ENCODE data around the gene CTSO. TPM values are rescaled to one million over a fixed set of nuclear protein-coding genes. Genes with fewer than 3 reads are reported as not detected.

CTSO gene
- total and polyA plus RNA-seq, 2 of the 8 experiments (the other 6 are each of a cell fraction or from before 2014, with no cell fraction given) = 0.39 to 0.41 TPM

DNA sequence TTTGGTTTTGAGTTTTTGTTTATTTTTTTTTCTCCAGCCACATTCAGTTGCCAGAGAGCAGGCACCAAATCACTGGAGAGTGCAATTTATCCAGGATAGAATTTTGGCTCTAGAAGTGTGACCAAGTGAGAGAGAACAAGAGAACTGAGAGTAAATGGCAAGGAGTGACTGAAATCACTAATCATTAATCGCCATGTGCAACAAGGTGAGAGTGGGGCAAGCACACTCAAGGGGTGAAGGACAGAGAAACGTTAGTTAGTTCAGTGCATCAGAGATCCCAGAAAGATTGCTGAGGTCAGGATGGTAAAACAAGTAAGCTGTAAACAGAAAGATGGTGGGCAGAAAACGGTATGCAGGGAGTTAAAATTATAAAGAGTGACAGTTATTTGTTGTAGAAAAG, 69.8 kb downstream of the CTSO start:
- ChIA-PET CTCF (ENCODE audit: partially characterized antibody) (no interaction called here), POLR2A (ENCODE audit: partially characterized antibody) (no interaction called here)
- FAIRE-seq (no peak), DNase-seq (ENCODE audit: low read depth in 1 of 2, low spot score in 2 of 2) (no peak)
- Histone ChIP-seq H3K23ac (ENCODE audit: insufficient read length) (no peak overlapping the region), H3K9me3 (ENCODE audit: insufficient read depth in 2 of 2, low read depth in 1 of 2, low read length in 1 of 2) (peaks cover 0 to 3% of the 10 kb centered on the region in 2 experiments; a peak in 1 of 4 replicates), H3K9ac (replicated peaks in 1 of 4; ENCODE audit: extremely low read depth in 1 of 4, low read depth in 3 of 4, low read length in 3 of 4) (no peak overlapping the region), H4K8ac (ENCODE audit: extremely low read depth, insufficient read depth, low read length) (no peak overlapping the region), H3K56ac (replicated peaks; ENCODE audit: insufficient read length, low read depth, low read length) (no peak overlapping the region), H2BK20ac (ENCODE audit: low read length) (no peak overlapping the region), H3K18ac (ENCODE audit: extremely low read depth, low read length) (no peak overlapping the region), H4K5ac (ENCODE audit: insufficient read length, low read depth, low read length) (no peak overlapping the region), H2BK120ac (replicated peaks; ENCODE audit: low read depth, low read length) (no peak overlapping the region), H2BK15ac (ENCODE audit: low read length) (no peak overlapping the region), H3K4me3 (ENCODE audit: extremely low read depth in 1 of 4, insufficient read depth in 2 of 4, low read depth in 3 of 4, low read length in 4 of 4) (no peak overlapping the region), H4K91ac (replicated peaks; ENCODE audit: insufficient read length, low read length) (no peak overlapping the region), H2BK12ac (ENCODE audit: low read depth, low read length) (no peak overlapping the region), H3K4me2 (ENCODE audit: insufficient read depth in 1 of 2, low read depth in 2 of 2, low read length in 2 of 2) (no peak overlapping the region), H3K4ac (replicated peaks; ENCODE audit: insufficient read length, low read depth, low read length) (no peak overlapping the region), H2AFZ (ENCODE audit: low read length) (no peak overlapping the region), H3K36me3 (ENCODE audit: control insufficient read depth in 2 of 4, insufficient read depth in 4 of 4, low read length in 3 of 4) (no peaks in the 10 kb centered on the region), H3K23me2 (ENCODE audit: low read depth, low read length) (no peaks in the 10 kb centered on the region), H2AK5ac (ENCODE audit: low read depth, low read length) (no peak overlapping the region), H3K79me1 (ENCODE audit: low read depth, low read length) (no peaks in the 10 kb centered on the region), H3K27me3 (replicated peaks in 1 of 4; ENCODE audit: control insufficient read depth in 3 of 4, extremely low read depth in 1 of 4, insufficient read depth in 3 of 4, low read length in 3 of 4) (no peaks in the 10 kb centered on the region), H3K14ac (ENCODE audit: insufficient read length) (no peak overlapping the region), H2BK5ac (ENCODE audit: low read depth, low read length) (no peak overlapping the region), H3K27ac (ENCODE audit: low read depth, low read length) (no peak overlapping the region), H4K20me1 (replicated peaks in 1 of 2; ENCODE audit: control insufficient read depth in 1 of 2, insufficient read depth in 2 of 2, low read length in 2 of 2) (no peaks in the 10 kb centered on the region), H3K79me2 (ENCODE audit: control insufficient read depth in 1 of 2, insufficient read depth in 2 of 2, low read length in 2 of 2) (no peaks in the 10 kb centered on the region), H3K4me1 (replicated peaks in 1 of 4; ENCODE audit: control insufficient read depth in 3 of 4, insufficient read depth in 4 of 4, low read length in 3 of 4) (no peaks in the 10 kb centered on the region)
- TF ChIP-seq JUN (IDR thresholded peaks at IDR 0.05; ENCODE audit: low read depth, low read length) (no peak), POLR2AphosphoS5 (IDR thresholded peaks at IDR 0.05; ENCODE audit: low read depth, low read length) (no peak), YY1 (IDR thresholded peaks at IDR 0.05; ENCODE audit: low read depth, low read length) (no peak), SRF (IDR thresholded peaks at IDR 0.05; ENCODE audit: low read depth, low read length) (no peak)
- WGBS, 2 experiments (ENCODE audit: extremely low coverage in 1 of 2, insufficient coverage in 1 of 2, insufficient read length in 1 of 2, insufficient replicate concordance in 2 of 2, low coverage in 1 of 2, low lambda C conversion rate in 2 of 2, missing lambda C conversion rate in 1 of 2) = 90% methylated on average over 3 of the region's 3 CpGs; no CpG with 5 or more reads in 1 of the 2 experiments
